OCI-LY3 (cell line): ENCODE measurements around the gene FOXS1.
A peak's percentile ranks its signal among the peaks of the same experiment; 100 is the strongest.

Source experiments
- H2AFZ ChIP-seq: fragments of 200-600, 300-600 bp; shearing (Covaris generic); 2 replicates; pipeline ENCODE4 v1.6.0; 2014; ENCODE audit warnings: antibody characterized with exemption, low read depth, low read length
- H3K27ac ChIP-seq: fragments of 200-600, 300-600 bp; sonication (generic); 2 replicates; pipeline ENCODE4 v1.5.1; 2014; ENCODE audit warnings: mild to moderate bottlenecking, low read length, moderate library complexity, mixed read lengths
- H3K27me3 ChIP-seq: fragments of 200-600, 300-600 bp; sonication (generic); 2 replicates; pipeline ENCODE4 v1.6.1; 2014; ENCODE audit warnings: low read depth, low read length, mixed read lengths
- H3K36me3 ChIP-seq: fragments of 200-600, 300-600 bp; sonication (generic); replicated peaks from 2 replicates; pipeline ENCODE3; 2014; ENCODE audit warnings: low read depth, low read length, mixed read lengths
- H3K4me1 ChIP-seq: fragments of 300-600, 200-600 bp; sonication (generic); 2 replicates; pipeline ENCODE4 v1.6.1; 2014; ENCODE audit warnings: low read length, mixed read lengths
- H3K4me2 ChIP-seq: fragments of 200-600, 300-600 bp; sonication (generic); 2 replicates; pipeline ENCODE4 v1.6.1; 2014; ENCODE audit warnings: low read length, mixed read lengths
- H3K4me3 ChIP-seq: fragments of 300-600, 200-600 bp; sonication (generic); 2 replicates; pipeline ENCODE4 v1.5.1; 2014; ENCODE audit warnings: antibody characterized with exemption, mild to moderate bottlenecking, low read length, moderate library complexity
- H3K79me2 ChIP-seq: fragments of 300-600, 200-600 bp; shearing (Covaris generic); 2 replicates; pipeline ENCODE4 v1.6.1; 2014; ENCODE audit warnings: mild to moderate bottlenecking, low read length, mixed read lengths
- H3K9ac ChIP-seq: fragments of 300-600, 200-600 bp; shearing (Covaris generic); 2 replicates; pipeline ENCODE4 v1.6.0; 2014; ENCODE audit warnings: mild to moderate bottlenecking, low read length, moderate library complexity
- H3K9me3 ChIP-seq: fragments of 200-600, 300-600 bp; shearing (Covaris generic); 2 replicates; pipeline ENCODE4 v1.6.1; 2014; ENCODE audit warnings: low read length, mixed read lengths; ENCODE audit not compliant: insufficient read depth
- H4K20me1 ChIP-seq: fragments of 200-600, 300-600 bp; sonication (generic); 2 replicates; pipeline ENCODE4 v1.6.1; 2016; ENCODE audit warnings: low read length, mixed read lengths; ENCODE audit not compliant: insufficient read depth
- CTCF ChIP-seq: fragments of 200-600, 300-600 bp; sonication (generic); IDR thresholded peaks from 2 replicates; pipeline ENCODE4 v1.5.1; 2014; ENCODE audit warnings: antibody characterized with exemption, low read length, low read depth
- EZH2phosphoT487 ChIP-seq: fragments of 200-600 bp; shearing (Covaris generic); IDR thresholded peaks from 2 replicates; pipeline ENCODE4 v1.6.1; 2018; ENCODE audit warnings: antibody characterized with exemption, mixed run types, low read depth

Gene FOXS1

GRCh38 chr20:31833931-31834521 is 11.4 kb downstream of the FOXS1 start:
- Histone ChIP-seq H2AFZ (no peak overlapping the region), H3K4me3 (no peak overlapping the region), H3K79me2 (no peaks in the 10 kb centered on the region), H3K36me3 (no peaks in the 10 kb centered on the region), H3K4me1 (peaks cover 7% of the 10 kb centered on the region), H3K4me2 (no peak overlapping the region), H3K27me3 (0 out of 2 replicates have a peak, but pooled peaks cover 3% of the 10 kb centered on the region), H3K9me3 (no peaks in the 10 kb centered on the region), H3K27ac (no peak overlapping the region), H3K9ac (no peak overlapping the region), H4K20me1 (no peaks in the 10 kb centered on the region)
- no peak for TF ChIP-seq CTCF
- no peak for TF ChIP-seq EZH2phosphoT487

- no peak overlapping the region for H3K4me2 ChIP-seq
- no peak overlapping the region for H3K4me3 ChIP-seq
- H3K36me3 ChIP-seq: no peaks in the 10 kb centered on the region
- peaks cover 7% of the 10 kb centered on the region for H3K4me1 ChIP-seq
- no peaks in the 10 kb centered on the region for H3K9me3 ChIP-seq
- no peak overlapping the region for H3K27ac ChIP-seq
- H2AFZ ChIP-seq: no peak overlapping the region
- TF ChIP-seq EZH2phosphoT487 (no peak), CTCF (peak; percentile 89)
- H3K27me3 ChIP-seq: 0 out of 2 replicates have a peak, but pooled peaks cover 3% of the 10 kb centered on the region
- no peak overlapping the region for H3K9ac ChIP-seq
- no peaks in the 10 kb centered on the region for H3K79me2 ChIP-seq
- H4K20me1 ChIP-seq: no peaks in the 10 kb centered on the region
These were observed 12.1 kb downstream of the FOXS1 start for GRCh38 chr20:31833130-31833930.

- no peaks in the 10 kb centered on the region for H3K27me3 ChIP-seq
- no peaks in the 10 kb centered on the region for H3K36me3 ChIP-seq
These were observed 13.6 kb downstream of the FOXS1 start for GRCh38 chr20:31831771-31832306.

More at GRCh38 chr20:31831771-31832306, 13.6 kb downstream of the FOXS1 start:
- Histone ChIP-seq H2AFZ (no peak overlapping the region), H3K9me3 (no peaks in the 10 kb centered on the region), H3K9ac (no peak overlapping the region), H3K4me2 (no peak overlapping the region), H4K20me1 (no peaks in the 10 kb centered on the region), H3K27ac (no peak overlapping the region), H3K4me1 (peaks cover 7% of the 10 kb centered on the region), H3K4me3 (no peak overlapping the region), H3K79me2 (no peaks in the 10 kb centered on the region)
- TF ChIP-seq CTCF: no peak
- no peak for TF ChIP-seq EZH2phosphoT487
